ENCODE data around the gene RAB43.

Gene RAB43

GRCh38 chr3:129058441-129059200 lies 63.0 kb downstream of the RAB43 start:
- no peaks in the 10 kb centered on the region for H3F3A ChIP-seq (ENCODE audit: low read depth)
- H3K9me2 ChIP-seq (replicated peaks; ENCODE audit: low read depth, low read length), result no peaks in the 10 kb centered on the region
- H3K9me3 ChIP-seq (ENCODE audit: insufficient read depth, low read depth, low read length), result no peaks in the 10 kb centered on the region
- no peak overlapping the region for H2AFZ ChIP-seq (ENCODE audit: low read length)
- TF ChIP-seq CTCF (conservative IDR thresholded peaks at IDR 0.05; ENCODE audit: low read length) (no peak), EZH2phosphoT487 (IDR thresholded peaks at IDR 0.05; ENCODE audit: borderline replicate concordance) (no peak)
- no peaks in the 10 kb centered on the region for H4K20me1 ChIP-seq (ENCODE audit: insufficient read depth, low read length, poor library complexity, severe bottlenecking)
- no peak overlapping the region for H3K4me3 ChIP-seq (ENCODE audit: low read length, poor library complexity, severe bottlenecking)
- no peaks in the 10 kb centered on the region for H3K27me3 ChIP-seq (ENCODE audit: insufficient read depth, low read length, poor library complexity, severe bottlenecking)
- no peaks in the 10 kb centered on the region for H3K4me1 ChIP-seq (ENCODE audit: insufficient read depth, low read length, poor library complexity, severe bottlenecking)
- H3K79me2 ChIP-seq (ENCODE audit: insufficient read depth, low read length), result no peaks in the 10 kb centered on the region
- H3K4me2 ChIP-seq (ENCODE audit: low read depth, low read length, poor library complexity, severe bottlenecking), result no peak overlapping the region
- no peaks in the 10 kb centered on the region for H3K36me3 ChIP-seq (ENCODE audit: insufficient read depth, low read length)
- no peak overlapping the region for H3K9ac ChIP-seq (ENCODE audit: low read depth, low read length, poor library complexity, severe bottlenecking)

GRCh38 chr3:129057249-129057648 lies 64.4 kb downstream of the RAB43 start:
- Histone ChIP-seq H3K9me2 (replicated peaks; ENCODE audit: low read depth, low read length) (no peaks in the 10 kb centered on the region), H3K36me3 (ENCODE audit: insufficient read depth, low read length) (no peaks in the 10 kb centered on the region), H3K4me2 (ENCODE audit: low read depth, low read length, poor library complexity, severe bottlenecking) (no peak overlapping the region), H3K79me2 (ENCODE audit: insufficient read depth, low read length) (no peaks in the 10 kb centered on the region), H3K9me3 (ENCODE audit: insufficient read depth, low read depth, low read length) (no peaks in the 10 kb centered on the region), H3K9ac (ENCODE audit: low read depth, low read length, poor library complexity, severe bottlenecking) (no peak overlapping the region), H3F3A (ENCODE audit: low read depth) (no peaks in the 10 kb centered on the region), H3K27me3 (ENCODE audit: insufficient read depth, low read length, poor library complexity, severe bottlenecking) (no peaks in the 10 kb centered on the region), H4K20me1 (ENCODE audit: insufficient read depth, low read length, poor library complexity, severe bottlenecking) (no peaks in the 10 kb centered on the region), H2AFZ (ENCODE audit: low read length) (no peak overlapping the region), H3K4me1 (ENCODE audit: insufficient read depth, low read length, poor library complexity, severe bottlenecking) (no peaks in the 10 kb centered on the region), H3K4me3 (ENCODE audit: low read length, poor library complexity, severe bottlenecking) (no peak overlapping the region)
- TF ChIP-seq CTCF (conservative IDR thresholded peaks at IDR 0.05; ENCODE audit: low read length), result no peak
- no peak for TF ChIP-seq EZH2phosphoT487 (IDR thresholded peaks at IDR 0.05; ENCODE audit: borderline replicate concordance)

- TF ChIP-seq EZH2phosphoT487 (IDR thresholded peaks at IDR 0.05; ENCODE audit: borderline replicate concordance) (no peak), CTCF (conservative IDR thresholded peaks at IDR 0.05; ENCODE audit: low read length) (no peak)
- no peak overlapping the region for H3K9ac ChIP-seq (ENCODE audit: low read depth, low read length, poor library complexity, severe bottlenecking)
- no peaks in the 10 kb centered on the region for H3K9me2 ChIP-seq (replicated peaks; ENCODE audit: low read depth, low read length)
- H3F3A ChIP-seq (ENCODE audit: low read depth), result no peaks in the 10 kb centered on the region
- no peaks in the 10 kb centered on the region for H3K9me3 ChIP-seq (ENCODE audit: insufficient read depth, low read depth, low read length)
- no peak overlapping the region for H3K4me3 ChIP-seq (ENCODE audit: low read length, poor library complexity, severe bottlenecking)
- H3K79me2 ChIP-seq (ENCODE audit: insufficient read depth, low read length), result no peaks in the 10 kb centered on the region
- no peaks in the 10 kb centered on the region for H3K36me3 ChIP-seq (ENCODE audit: insufficient read depth, low read length)
- no peaks in the 10 kb centered on the region for H3K27me3 ChIP-seq (ENCODE audit: insufficient read depth, low read length, poor library complexity, severe bottlenecking)
- no peak overlapping the region for H3K4me2 ChIP-seq (ENCODE audit: low read depth, low read length, poor library complexity, severe bottlenecking)
- 0 out of 2 replicates have a peak overlapping the region, but pooled peaks have one; percentile 25 for H2AFZ ChIP-seq (ENCODE audit: low read length)
- H4K20me1 ChIP-seq (ENCODE audit: insufficient read depth, low read length, poor library complexity, severe bottlenecking), result no peaks in the 10 kb centered on the region
- H3K4me1 ChIP-seq (ENCODE audit: insufficient read depth, low read length, poor library complexity, severe bottlenecking), result peaks cover 4% of the 10 kb centered on the region
These were observed 65.0 kb downstream of the RAB43 start for GRCh38 chr3:129056451-129057173.

Measured in Loucy (cell line).